Right atrium auricular region (tissue), 2 donors: ENCODE results near the gene GLT1D1. TPM values are rescaled to one million over a fixed set of nuclear protein-coding genes. Genes with fewer than 3 reads are reported as not detected.
A peak's percentile ranks its signal among the peaks of the same experiment; 100 is the strongest.

Experiments used
- DNase-seq: peaks from one replicate; pipeline ENCODE4 v3.0.0-alpha.2; 2019; ENCODE audit warnings: low spot score
- H3K27ac ChIP-seq, 2 donors: fragments of 200-600 bp; sonication (generic); 1 replicate in 1 of 2; 2 replicates in 1 of 2; pipeline ENCODE4 v1.5.1; 2016 to 2019
- H3K27me3 ChIP-seq, 2 donors: fragments of 200-600 bp; sonication (generic); one replicate each; pipeline versions ENCODE4 v1.5.1 to v1.6.0; 2017 to 2019
- H3K36me3 ChIP-seq: fragments of 200-600 bp; sonication (generic); one replicate; pipeline ENCODE4 v1.5.1; 2016
- H3K4me1 ChIP-seq, 2 donors: fragments of 200-600 bp; sonication (generic); one replicate each; pipeline versions ENCODE4 v1.5.1 to v1.6.0; 2017 to 2019
- H3K4me3 ChIP-seq, 2 donors: fragments of 200-600 bp; sonication (generic); 1 replicate in 1 of 2; 2 replicates in 1 of 2; pipeline ENCODE4 v1.5.1; 2017 to 2019; ENCODE audit warnings: mild to moderate bottlenecking in 1 of 2, moderate library complexity in 1 of 2
- H3K9me3 ChIP-seq, 2 donors: fragments of 200-600 bp; sonication (generic); one replicate each; pipeline ENCODE4 v1.5.1; 2019
- CTCF ChIP-seq, 2 donors: fragments of 200-600 bp; sonication (generic); IDR thresholded peaks; one replicate each; pipeline ENCODE4 v1.5.1; 2019; ENCODE audit warnings: antibody characterized with exemption in 2 of 2
- total RNA-seq, 2 donors: library from RNA; depleted of rRNA; stranded (reverse); fragments of >200 nt; gene quantifications; one replicate each; pipeline ENCODE4 v1.1.0, GENCODE V29; 2016

The GLT1D1 gene
- total RNA-seq, 2 donors from 2014 or later, result 0.20 TPM; not detected in 1

DNA sequence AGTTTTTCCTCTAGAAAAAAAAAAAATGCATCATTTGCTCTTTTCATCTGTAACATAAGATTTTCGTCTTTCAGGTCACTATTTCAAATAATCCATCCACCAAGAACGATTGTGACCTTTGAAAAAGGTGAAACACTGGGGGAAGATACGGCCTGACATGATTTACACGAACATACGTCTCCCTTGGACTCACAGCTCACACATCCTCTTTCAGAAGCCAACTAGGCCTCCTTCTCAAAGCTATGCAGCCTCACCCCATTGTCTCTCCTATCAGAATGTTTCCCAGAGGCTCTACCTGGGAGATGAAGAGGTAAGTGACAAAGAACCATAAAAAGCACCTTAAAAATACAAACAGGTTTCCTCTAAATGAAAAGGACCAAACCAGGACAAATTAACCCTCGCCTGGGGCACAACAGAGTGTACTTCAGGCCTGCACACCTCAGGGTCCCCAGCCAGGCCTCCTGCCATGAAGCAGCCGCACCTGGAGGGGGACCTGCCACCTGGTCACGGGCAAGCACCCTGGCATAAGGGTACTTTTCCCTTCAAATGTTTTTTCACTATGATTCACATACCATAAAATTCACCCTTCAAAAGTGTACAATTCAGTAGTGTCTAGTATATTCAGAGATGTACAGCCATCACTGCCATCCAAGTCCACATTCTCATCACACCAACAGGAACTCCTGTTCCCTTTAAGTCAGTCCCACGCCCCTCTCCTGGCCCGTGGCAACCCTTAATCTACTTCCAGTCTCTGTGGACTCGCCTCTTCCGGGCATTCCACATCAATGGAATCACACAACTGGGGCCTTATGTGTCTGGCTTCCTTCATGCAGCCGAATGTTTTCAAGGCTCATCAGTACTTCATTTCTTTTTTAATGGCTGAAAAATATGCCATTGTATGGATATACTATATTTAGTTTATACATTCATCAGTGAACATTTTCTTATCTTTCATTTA lies 34.9 kb upstream of the GLT1D1 start:
- peak overlapping the region; percentile 88 to 90 for H3K27ac ChIP-seq
- DNase-seq, result no peak
- no peak overlapping the region for H3K4me3 ChIP-seq
- peaks cover 0 to 69% of the 10 kb centered on the region in 2 donors for H3K4me1 ChIP-seq
- no peaks in the 10 kb centered on the region for H3K27me3 ChIP-seq
- peaks cover 8% of the 10 kb centered on the region for H3K36me3 ChIP-seq
- TF ChIP-seq CTCF (IDR thresholded peaks at IDR 0.05), result no peak
- H3K9me3 ChIP-seq, result no peaks in the 10 kb centered on the region

DNA sequence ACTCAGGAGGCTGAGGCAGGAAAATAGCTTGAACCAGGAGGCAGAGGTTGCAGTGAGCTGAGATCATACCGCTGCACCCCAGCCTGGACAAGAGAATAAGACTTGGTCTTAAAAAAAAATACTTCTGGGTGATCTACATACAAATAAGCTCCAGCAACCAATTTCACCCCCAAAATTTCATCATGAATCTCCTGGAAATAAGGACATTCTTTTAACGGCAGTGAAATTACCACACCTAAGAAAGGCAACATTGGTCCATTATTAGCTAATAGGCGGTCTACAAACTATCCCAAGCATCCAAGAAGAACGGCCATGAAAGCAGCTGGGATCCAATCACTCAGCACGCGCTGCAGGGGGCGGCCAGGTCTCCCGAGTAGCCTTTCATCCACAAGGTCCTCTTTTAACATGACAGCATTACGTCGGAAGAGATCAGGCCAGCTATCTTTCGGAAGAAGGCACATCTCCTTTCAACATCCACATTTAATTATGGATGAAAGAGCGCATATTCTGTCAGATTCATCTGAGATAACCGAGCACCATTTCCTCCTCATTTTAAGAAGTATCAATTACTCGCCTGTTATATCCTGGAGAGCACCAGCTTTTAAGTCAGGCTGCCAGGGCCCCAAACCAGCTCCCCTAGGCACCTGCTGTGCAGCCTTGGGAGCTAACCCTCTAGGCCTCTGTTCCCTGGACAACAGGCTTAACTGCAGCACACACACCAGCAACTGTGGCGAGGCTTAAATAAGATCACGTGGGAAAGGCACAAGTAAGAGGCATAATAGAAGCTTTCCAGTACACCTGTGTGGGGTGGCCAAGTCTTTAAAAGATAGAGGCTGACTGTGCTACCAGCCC lies 33.8 kb upstream of the GLT1D1 start:
- Histone ChIP-seq H3K9me3 (no peaks in the 10 kb centered on the region), H3K27me3 (no peaks in the 10 kb centered on the region), H3K4me3 (no peak overlapping the region), H3K36me3 (peaks cover 1% of the 10 kb centered on the region), H3K4me1 (peaks cover 0 to 72% of the 10 kb centered on the region in 2 donors), H3K27ac (peak overlapping the region; percentile 88 to 90)
- TF ChIP-seq CTCF (IDR thresholded peaks at IDR 0.05), result no peak
- DNase-seq, result no peak

DNA sequence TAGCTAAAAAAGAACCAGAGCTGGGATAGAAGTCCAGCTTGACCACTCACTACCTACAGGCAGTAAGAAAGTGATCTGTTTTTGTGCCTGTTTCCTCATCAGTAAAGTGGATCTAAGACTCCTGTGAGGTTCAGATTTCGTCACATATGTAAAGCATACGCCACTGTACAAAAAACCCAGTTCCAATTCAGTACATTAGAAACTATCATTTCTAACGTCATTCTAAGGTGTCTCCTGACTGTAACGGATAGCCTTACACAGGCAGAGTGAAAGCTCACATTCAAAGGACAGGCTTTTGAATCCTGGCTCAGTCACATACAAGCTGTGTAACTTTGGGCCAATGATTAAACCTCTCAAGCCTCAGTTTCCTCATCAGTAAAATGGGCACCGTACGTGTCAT lies 33.0 kb upstream of the GLT1D1 start:
- no peak for DNase-seq
- no peak for TF ChIP-seq CTCF (IDR thresholded peaks at IDR 0.05)
- Histone ChIP-seq H3K27me3 (no peaks in the 10 kb centered on the region), H3K4me3 (no peak overlapping the region), H3K36me3 (no peaks in the 10 kb centered on the region), H3K9me3 (no peaks in the 10 kb centered on the region), H3K27ac (peak overlapping the region; percentile 88 to 90), H3K4me1 (peaks cover 0 to 75% of the 10 kb centered on the region in 2 donors)

- Histone ChIP-seq H3K27me3 (no peaks in the 10 kb centered on the region), H3K27ac (peak overlapping the region; percentile 88 to 90), H3K4me3 (no peak overlapping the region), H3K4me1 (peaks cover 0 to 71% of the 10 kb centered on the region in 2 donors), H3K9me3 (no peaks in the 10 kb centered on the region), H3K36me3 (no peaks in the 10 kb centered on the region)
- DNase-seq, result no peak
- no peak for TF ChIP-seq CTCF (IDR thresholded peaks at IDR 0.05)
These were observed 32.4 kb upstream of the GLT1D1 start for GRCh38 chr12:128820723-128821432.

GRCh38 chr12:128823216-128823915 lies 29.9 kb upstream of the GLT1D1 start:
- Histone ChIP-seq H3K9me3 (peaks cover 0 to 7% of the 10 kb centered on the region in 2 donors), H3K27ac (peak overlapping the region; percentile 90 to 92), H3K36me3 (no peaks in the 10 kb centered on the region), H3K27me3 (no peaks in the 10 kb centered on the region), H3K4me3 (peak overlapping the region; percentile 96 to 98), H3K4me1 (peaks cover 0 to 46% of the 10 kb centered on the region in 2 donors)
- no peak for TF ChIP-seq CTCF (IDR thresholded peaks at IDR 0.05)
- no peak for DNase-seq
